BJ (cell line): ENCODE measurements around the gene MTARC1. TPM values are rescaled to one million over a fixed set of nuclear protein-coding genes. Genes with fewer than 3 reads are reported as not detected.

ENCODE experiments used
- CTCF ChIA-PET: fragments of 350-600 bp; formaldehyde crosslinking; extraction: SDS; loops from one replicate; lab custom pipeline; 2021; ENCODE audit warnings: antibody characterized with exemption, inconsistent platforms; lab: Yijun Ruan, JAX
- POLR2A ChIA-PET: fragments of 300-600 bp; sonication (Branson Sonifier 250); formaldehyde crosslinking; extraction: SDS; loops from one replicate; lab custom pipeline; 2021; ENCODE audit warnings: antibody characterized with exemption; lab: Charles Lee
- DNase-seq: peaks from one replicate; pipeline ENCODE4 v3.0.0-alpha.2; 2011; ENCODE audit warnings: low read depth
- H3K27me3 ChIP-seq: 2 replicates; pipeline ENCODE4 v1.6.0; 2011; ENCODE audit warnings: low read length; ENCODE audit not compliant: control insufficient read depth, insufficient read depth
- H3K36me3 ChIP-seq: 2 replicates; pipeline ENCODE4 v1.5.1; 2011; ENCODE audit warnings: low read length; ENCODE audit not compliant: control insufficient read depth, insufficient read depth
- H3K4me3 ChIP-seq: 2 replicates; pipeline ENCODE4 v1.5.1; 2011; ENCODE audit warnings: low read depth, mild to moderate bottlenecking, control low read depth, low read length
- CTCF ChIP-seq: IDR thresholded peaks from 2 replicates; pipeline ENCODE4 v1.5.1; 2011; ENCODE audit warnings: low read depth, mild to moderate bottlenecking, control low read depth, inconsistent platforms, low read length, moderate library complexity; ENCODE audit not compliant: insufficient read depth
- polyA plus RNA-seq: library from polyadenylated mRNA; depleted of rRNA; stranded (reverse); fragments of >200 nt; gene quantifications from 2 replicates; pipeline ENCODE4 v1.2.3, GENCODE V29; 2011

MTARC1 gene
- polyA plus RNA-seq, 1 experiment = 0.72 TPM

GRCh38 chr1:220826729-220827128, 40.0 kb downstream of the MTARC1 start:
- no peak for DNase-seq
- Histone ChIP-seq H3K4me3 (no peak overlapping the region), H3K36me3 (no peaks in the 10 kb centered on the region), H3K27me3 (peaks cover 5% of the 10 kb centered on the region)
- ChIA-PET POLR2A (no interaction called here), CTCF (interaction anchor here (1.2 kb wide), 1 partner anchor 17 kb away, joined by 5 read pairs; no protein-coding TSS in a partner anchor)
- TF ChIP-seq CTCF = no peak

DNA sequence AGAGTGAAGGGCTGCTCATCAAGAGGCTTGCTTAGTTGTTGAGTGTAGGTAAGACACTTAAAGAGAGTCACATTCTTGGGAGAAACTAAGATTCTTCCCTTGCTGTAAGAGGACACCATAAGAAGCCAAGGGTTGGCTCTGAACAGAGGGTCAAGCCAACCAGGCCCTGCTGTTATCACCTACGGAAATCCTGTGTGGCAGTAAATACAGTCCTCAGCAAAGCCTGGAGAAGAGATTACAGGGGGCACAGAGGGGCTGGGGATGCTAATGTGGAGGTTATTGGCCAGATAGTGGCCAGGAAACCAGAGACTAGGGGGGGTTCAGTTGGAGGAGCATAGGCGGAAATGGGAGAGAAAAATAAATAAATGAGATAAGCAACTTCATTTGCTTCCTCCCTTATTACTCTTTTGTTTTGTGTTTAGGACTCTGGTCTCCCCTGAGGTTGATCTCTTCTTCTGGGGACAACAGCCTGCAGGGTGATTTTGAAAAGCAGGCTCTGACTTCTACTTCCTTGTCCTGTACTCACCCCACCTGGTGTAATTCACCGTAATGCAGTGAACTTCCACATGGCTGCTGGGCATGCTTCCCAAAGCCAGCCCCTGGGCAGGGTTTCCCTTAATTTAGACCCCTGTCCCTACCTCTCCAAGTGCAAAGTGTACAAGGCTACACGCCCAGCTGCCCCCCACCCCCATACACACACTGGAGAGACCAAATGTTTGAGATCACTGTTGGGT, 40.9 kb downstream of the MTARC1 start:
- no peak for DNase-seq
- POLR2A ChIA-PET = no interaction called here
- Histone ChIP-seq H3K27me3 (peaks cover 4% of the 10 kb centered on the region), H3K36me3 (no peaks in the 10 kb centered on the region), H3K4me3 (no peak overlapping the region)
- CTCF ChIA-PET = interaction anchor here (2.3 kb wide), 1 partner anchor 14 kb away, joined by 7 read pairs; no protein-coding TSS in a partner anchor
- no peak for TF ChIP-seq CTCF

GRCh38 chr1:220828179-220828490, 41.4 kb downstream of the MTARC1 start:
- no peak overlapping the region for H3K4me3 ChIP-seq
- no peak for TF ChIP-seq CTCF
- ChIA-PET POLR2A (no interaction called here), CTCF (interaction anchor here (1.4 to 2.3 kb wide), 2 partner anchors 9 to 13 kb away, joined by 4 to 7 read pairs; no protein-coding TSS in a partner anchor)
- no peaks in the 10 kb centered on the region for H3K36me3 ChIP-seq
- DNase-seq = no peak
- H3K27me3 ChIP-seq = no peaks in the 10 kb centered on the region; the same call in none of the 2 replicates

GRCh38 chr1:220828950-220829586, 42.4 kb downstream of the MTARC1 start:
- no peak for TF ChIP-seq CTCF
- ChIA-PET CTCF (interaction anchor here (0.6 to 2.3 kb wide), 3 partner anchors 10 to 460 kb away, joined by 3 to 7 read pairs (median 4); no protein-coding TSS in a partner anchor), POLR2A (no interaction called here)
- no peak for DNase-seq
- Histone ChIP-seq H3K4me3 (no peak overlapping the region), H3K36me3 (no peaks in the 10 kb centered on the region), H3K27me3 (peaks cover 2% of the 10 kb centered on the region)

GRCh38 chr1:220833436-220833835, 46.7 kb downstream of the MTARC1 start:
- Histone ChIP-seq H3K27me3 (peaks cover 2% of the 10 kb centered on the region; the same call in 1 of the 2 replicates), H3K4me3 (no peak overlapping the region), H3K36me3 (no peaks in the 10 kb centered on the region)
- TF ChIP-seq CTCF = no peak
- CTCF ChIA-PET = no interaction called here
- POLR2A ChIA-PET = no interaction called here
- DNase-seq = no peak
